Tibial nerve (tissue), 4 donors: Measurements from ENCODE around the gene NEUROD1. TPM values are rescaled to one million over a fixed set of nuclear protein-coding genes. Genes with fewer than 3 reads are reported as not detected.

ENCODE experiments used
- DNase-seq, 2 donors: peaks; one replicate each; pipeline ENCODE4 v3.0.0-alpha.2; 2019; ENCODE audit warnings: low spot score in 2 of 2
- H3K27ac ChIP-seq, 4 donors: fragments of 200-600 bp; sonication (generic) in 3 of 4; one replicate each; pipeline ENCODE4 v1.5.1; 2017 to 2019; ENCODE audit warnings: mild to moderate bottlenecking in 1 of 4
- H3K27me3 ChIP-seq, 2 donors: fragments of 200-600 bp; sonication (generic) in 1 of 2; one replicate each; pipeline versions ENCODE4 v1.5.1 to v1.6.0; 2017 to 2019
- H3K36me3 ChIP-seq, 3 donors: fragments of 200-600 bp; sonication (generic); one replicate each; pipeline ENCODE4 v1.5.1; 2018 to 2019
- H3K4me1 ChIP-seq, 4 donors: fragments of 200-600 bp; sonication (generic) in 3 of 4; one replicate each; pipeline ENCODE4 v1.5.1; 2017 to 2019
- H3K4me3 ChIP-seq, 4 donors: fragments of 200-600 bp; sonication (generic) in 3 of 4; one replicate each; pipeline ENCODE4 v1.5.1; 2017 to 2019; ENCODE audit warnings: mild to moderate bottlenecking in 1 of 4, moderate library complexity in 1 of 4
- H3K9me3 ChIP-seq, 4 donors: fragments of 200-600 bp; sonication (generic) in 3 of 4; one replicate each; pipeline ENCODE4 v1.5.1; 2017 to 2019
- EP300 ChIP-seq, 2 donors: sonication (generic); formaldehyde crosslinking; IDR thresholded peaks; one replicate each; pipeline ENCODE4 v1.6.1; 2017; ENCODE audit warnings: antibody characterized with exemption in 2 of 2, mild to moderate bottlenecking in 1 of 2
- POLR2A ChIP-seq, 2 donors: fragments of 450-650 bp; IDR thresholded peaks; one replicate each; pipeline ENCODE4 v1.6.1; 2017; ENCODE audit warnings: antibody characterized with exemption in 2 of 2, mild to moderate bottlenecking in 2 of 2, moderate library complexity in 2 of 2
- WGBS, 2 donors: methylation state at CpG; one replicate each; pipeline ENCODE4 v1.1.5; 2018; 5-methylcytosine and 5-hydroxymethylcytosine counted together
- total RNA-seq, 4 donors: library from RNA; depleted of rRNA; stranded (reverse); fragments of >200 nt; gene quantifications; one replicate each; pipeline ENCODE4 v1.1.0, GENCODE V29; 2016
- TF ChIP-seq, protein P1 (sequence below), 5 experiments: fragments of 200-600 bp in 3 of 5; fragments of 450-650 bp in 2 of 5; sonication (generic) in 3 of 5; IDR thresholded peaks; one replicate each; pipeline ENCODE4 v1.5.1; 2016 to 2019; ENCODE audit warnings: antibody characterized with exemption in 5 of 5, mild to moderate bottlenecking in 3 of 5, moderate library complexity in 2 of 5

NEUROD1 gene
- total RNA-seq, 4 donors from 2014 or later: not detected

GRCh38 chr2:181672255-181673008 lies 7.9 kb downstream of the NEUROD1 start:
- Histone ChIP-seq H3K4me3 (no peak overlapping the region), H3K4me1 (no peaks in the 10 kb centered on the region), H3K27ac (no peak overlapping the region), H3K9me3 (no peaks in the 10 kb centered on the region), H3K27me3 (peaks cover 0 to under 1% of the 10 kb centered on the region in 2 donors), H3K36me3 (no peaks in the 10 kb centered on the region)
- TF ChIP-seq POLR2A (IDR thresholded peaks at IDR 0.05) (no peak), EP300 (IDR thresholded peaks at IDR 0.05) (no peak)
- TF ChIP-seq, protein P1, sequence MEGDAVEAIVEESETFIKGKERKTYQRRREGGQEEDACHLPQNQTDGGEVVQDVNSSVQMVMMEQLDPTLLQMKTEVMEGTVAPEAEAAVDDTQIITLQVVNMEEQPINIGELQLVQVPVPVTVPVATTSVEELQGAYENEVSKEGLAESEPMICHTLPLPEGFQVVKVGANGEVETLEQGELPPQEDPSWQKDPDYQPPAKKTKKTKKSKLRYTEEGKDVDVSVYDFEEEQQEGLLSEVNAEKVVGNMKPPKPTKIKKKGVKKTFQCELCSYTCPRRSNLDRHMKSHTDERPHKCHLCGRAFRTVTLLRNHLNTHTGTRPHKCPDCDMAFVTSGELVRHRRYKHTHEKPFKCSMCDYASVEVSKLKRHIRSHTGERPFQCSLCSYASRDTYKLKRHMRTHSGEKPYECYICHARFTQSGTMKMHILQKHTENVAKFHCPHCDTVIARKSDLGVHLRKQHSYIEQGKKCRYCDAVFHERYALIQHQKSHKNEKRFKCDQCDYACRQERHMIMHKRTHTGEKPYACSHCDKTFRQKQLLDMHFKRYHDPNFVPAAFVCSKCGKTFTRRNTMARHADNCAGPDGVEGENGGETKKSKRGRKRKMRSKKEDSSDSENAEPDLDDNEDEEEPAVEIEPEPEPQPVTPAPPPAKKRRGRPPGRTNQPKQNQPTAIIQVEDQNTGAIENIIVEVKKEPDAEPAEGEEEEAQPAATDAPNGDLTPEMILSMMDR (IDR thresholded peaks at IDR 0.05): no peak
- no peak for DNase-seq

DNA sequence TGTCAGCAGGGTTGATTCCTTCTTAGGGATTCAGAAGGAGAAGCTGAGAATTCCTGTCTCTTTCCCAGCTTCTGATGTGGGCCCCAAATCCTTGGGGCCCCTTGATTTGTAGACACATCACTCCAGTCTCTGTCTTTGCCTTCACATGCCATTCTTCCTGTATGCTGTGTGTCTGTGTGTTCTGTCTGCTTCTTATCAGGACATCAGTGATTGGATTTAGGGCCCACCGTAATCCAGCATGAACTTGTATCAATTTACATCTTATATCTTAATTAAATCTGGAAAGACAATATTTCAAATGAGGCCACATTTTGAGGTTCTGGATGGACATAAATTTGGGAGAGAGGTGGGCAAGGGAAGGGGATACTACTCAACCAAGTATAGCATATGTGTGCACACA lies 9.7 kb downstream of the NEUROD1 start:
- no peak overlapping the region for H3K27ac ChIP-seq
- H3K27me3 ChIP-seq: no peaks in the 10 kb centered on the region
- no peaks in the 10 kb centered on the region for H3K4me1 ChIP-seq
- 79 to 81% methylated on average over 1 of the region's 1 CpG for WGBS, 2 donors
- H3K9me3 ChIP-seq: peaks cover 0 to 10% (median 0%) of the 10 kb centered on the region in 4 donors
- H3K36me3 ChIP-seq: no peaks in the 10 kb centered on the region
- H3K4me3 ChIP-seq: no peak overlapping the region
- no peak for DNase-seq
- TF ChIP-seq, protein P1 (IDR thresholded peaks at IDR 0.05): no peak
- no peak for TF ChIP-seq EP300 (IDR thresholded peaks at IDR 0.05)
- no peak for TF ChIP-seq POLR2A (IDR thresholded peaks at IDR 0.05)

GRCh38 chr2:181667234-181667633 lies 13.1 kb downstream of the NEUROD1 start:
- no peaks in the 10 kb centered on the region for H3K27me3 ChIP-seq
- H3K27ac ChIP-seq: no peak overlapping the region
- WGBS, 2 donors: 69 to 83% methylated on average over 1 of the region's 1 CpG
- DNase-seq: no peak
- TF ChIP-seq EP300 (IDR thresholded peaks at IDR 0.05) (no peak), POLR2A (IDR thresholded peaks at IDR 0.05) (no peak)
- TF ChIP-seq, protein P1 (IDR thresholded peaks at IDR 0.05): no peak
- no peaks in the 10 kb centered on the region for H3K4me1 ChIP-seq
- no peak overlapping the region for H3K4me3 ChIP-seq
- H3K9me3 ChIP-seq: peaks cover 0 to 13% (median 0%) of the 10 kb centered on the region in 4 donors
- no peaks in the 10 kb centered on the region for H3K36me3 ChIP-seq

DNA sequence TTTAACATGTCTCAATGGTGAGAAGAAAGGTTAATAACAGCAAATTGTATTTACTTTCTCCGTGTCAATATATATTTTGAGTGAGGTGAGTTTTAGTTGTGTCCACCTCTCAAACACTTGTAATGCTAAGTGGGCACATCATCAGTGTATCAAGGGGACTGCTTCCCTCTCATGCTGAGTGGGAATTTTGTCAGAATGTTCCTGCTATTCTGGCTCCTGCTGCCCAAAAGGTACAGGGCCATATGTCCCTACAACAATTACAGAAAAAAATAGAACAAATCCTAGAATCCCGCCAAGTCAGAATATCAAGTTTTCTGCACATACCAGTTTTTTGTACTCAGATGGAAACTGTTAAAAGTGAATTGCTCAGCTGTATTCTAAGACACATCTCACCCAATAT lies 18.0 kb downstream of the NEUROD1 start:
- Histone ChIP-seq H3K36me3 (no peaks in the 10 kb centered on the region), H3K27me3 (peaks cover 0 to 4% of the 10 kb centered on the region in 2 donors), H3K4me1 (peaks cover 0 to 2% (median under 1%) of the 10 kb centered on the region in 4 donors), H3K27ac (no peak overlapping the region), H3K4me3 (no peak overlapping the region), H3K9me3 (peaks cover 0 to 13% (median 0%) of the 10 kb centered on the region in 4 donors)
- TF ChIP-seq, protein P1 (IDR thresholded peaks at IDR 0.05): no peak
- TF ChIP-seq POLR2A (IDR thresholded peaks at IDR 0.05): no peak
- no peak for TF ChIP-seq EP300 (IDR thresholded peaks at IDR 0.05)
- 86 to 97% methylated on average over 2 of the region's 2 CpGs for WGBS, 2 donors
- DNase-seq: no peak

GRCh38 chr2:181660181-181660580 lies 20.1 kb downstream of the NEUROD1 start:
- DNase-seq: no peak
- no peaks in the 10 kb centered on the region for H3K9me3 ChIP-seq
- no peak overlapping the region for H3K27ac ChIP-seq
- H3K4me3 ChIP-seq: no peak overlapping the region
- TF ChIP-seq, protein P1 (IDR thresholded peaks at IDR 0.05): no peak
- WGBS, 2 donors: 73 to 77% methylated on average over 3 of the region's 3 CpGs
- no peaks in the 10 kb centered on the region for H3K36me3 ChIP-seq
- H3K4me1 ChIP-seq: peaks cover 0 to 12% (median 5%) of the 10 kb centered on the region in 4 donors
- peaks cover 0 to 11% of the 10 kb centered on the region in 2 donors for H3K27me3 ChIP-seq
